HPDE6-E6E7 (cell line): ENCODE results near the gene DMXL2.
"Not testable (repeated sequence)": the region's sequence is repeated elsewhere in the genome, so short reads cannot be mapped to it uniquely, and the experiment has no call there.

Experiments used
- DNase-seq: peaks from one replicate; pipeline ENCODE4 v3.0.0; 2011; ENCODE audit warnings: missing footprints; ENCODE audit errors: extremely low spot score

DMXL2 gene

GRCh38 chr15:51622604-51623370 is at the start of gene DMXL2:
TSS of gene DMXL2 (minus strand) at chr15:51622771. CDS start at chr15:51622545, 226 bp downstream.
- peak; percentile 72 for DNase-seq

GRCh38 chr15:51672155-51672687 is 49.6 kb upstream of the DMXL2 start:
- DNase-seq = no peak

GRCh38 chr15:51669381-51669780 is 46.8 kb upstream of the DMXL2 start:
- no peak for DNase-seq

- no peak for DNase-seq
Observed at GRCh38 chr15:51668446-51668845, 45.9 kb upstream of the DMXL2 start.

GRCh38 chr15:51667478-51667877 is 44.9 kb upstream of the DMXL2 start:
- DNase-seq = no peak

GRCh38 chr15:51661072-51661471 is 38.5 kb upstream of the DMXL2 start:
- DNase-seq = no peak

- no peak for DNase-seq
Observed at GRCh38 chr15:51658664-51659063, 36.1 kb upstream of the DMXL2 start.

- DNase-seq = not testable (repeated sequence)
Observed at GRCh38 chr15:51655401-51656057, 33.0 kb upstream of the DMXL2 start.

GRCh38 chr15:51652084-51652668 is 29.6 kb upstream of the DMXL2 start:
- DNase-seq = no peak

- DNase-seq = peak; percentile 60
Observed at GRCh38 chr15:51649659-51650521, 27.3 kb upstream of the DMXL2 start.

- not testable (repeated sequence) for DNase-seq
Observed at GRCh38 chr15:51648643-51649042, 26.1 kb upstream of the DMXL2 start.

GRCh38 chr15:51648101-51648500 is 25.5 kb upstream of the DMXL2 start:
- DNase-seq = not testable (repeated sequence)

GRCh38 chr15:51647128-51647562 is 24.6 kb upstream of the DMXL2 start:
- no peak for DNase-seq

GRCh38 chr15:51642696-51643095 is 20.1 kb upstream of the DMXL2 start:
- DNase-seq = peak; percentile 14

GRCh38 chr15:51641490-51642130 is 19.0 kb upstream of the DMXL2 start:
- DNase-seq = no peak

- no peak for DNase-seq
Observed at GRCh38 chr15:51634591-51635198, 12.1 kb upstream of the DMXL2 start.

GRCh38 chr15:51629612-51630011 is 7.0 kb upstream of the DMXL2 start:
- DNase-seq = no peak

GRCh38 chr15:51625236-51625635 is 2.7 kb upstream of the DMXL2 start:
- DNase-seq = no peak

- DNase-seq = no peak
Observed at GRCh38 chr15:51624022-51624421, 1.5 kb upstream of the DMXL2 start.

- no peak for DNase-seq
Observed at GRCh38 chr15:51623386-51623938, 891 bp upstream of the DMXL2 start.
